Measurements from ENCODE around the gene CCDC121.

Gene CCDC121

DNA sequence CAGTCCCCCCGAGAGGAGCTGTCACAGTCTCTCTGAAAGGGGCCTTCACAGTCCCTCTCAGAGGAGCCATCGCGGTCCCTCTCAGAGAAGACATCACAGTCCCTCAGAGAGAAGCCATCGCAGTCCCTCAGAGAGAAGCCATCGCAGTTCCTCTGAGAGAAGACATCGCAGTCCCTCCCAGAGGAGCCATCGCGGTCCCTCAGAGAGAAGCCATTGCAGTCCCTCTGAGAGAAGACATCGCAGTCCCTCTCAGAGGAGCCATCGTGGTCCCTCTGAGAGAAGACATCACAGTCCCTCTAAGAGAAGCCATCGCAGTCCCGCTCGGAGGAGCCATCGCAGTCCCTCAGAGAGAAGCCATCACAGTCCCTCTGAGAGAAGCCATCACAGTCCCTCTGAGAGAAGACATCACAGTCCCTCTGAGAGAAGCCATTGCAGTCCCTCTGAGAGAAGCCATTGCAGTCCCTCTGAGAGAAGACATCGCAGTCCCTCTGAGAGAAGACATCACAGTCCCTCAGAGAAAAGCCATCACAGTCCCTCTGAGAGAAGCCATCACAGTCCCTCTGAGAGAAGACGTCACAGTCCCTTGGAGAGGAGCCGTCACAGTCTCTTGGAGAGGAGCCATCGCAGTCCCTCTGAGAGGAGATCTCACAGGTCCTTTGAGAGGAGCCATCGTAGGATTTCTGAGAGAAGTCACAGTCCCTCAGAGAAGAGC, 47.2 kb downstream of the CCDC121 start:
- DNase-seq: no peak

Data from femur (tissue), 1 donor.